HK-2 (cell line): ENCODE measurements around the gene ATL3.
"Not testable (repeated sequence)": the region's sequence is repeated elsewhere in the genome, so short reads cannot be mapped to it uniquely, and the experiment has no call there.

Source experiments
- DNase-seq: peaks from one replicate; pipeline ENCODE4 v3.0.0-alpha.2; 2018; ENCODE audit not compliant: unreplicated experiment

ATL3 gene

GRCh38 chr11:63671322-63672155 is at the start of gene ATL3:
ATL3 (minus strand) TSS chr11:63671376; CDS start chr11:63671335, 41 bp downstream.
- DNase-seq, result peak; percentile 95

GRCh38 chr11:63720611-63721010 is 49.4 kb upstream of the ATL3 start:
- no peak for DNase-seq

- DNase-seq, result no peak
These were observed 48.8 kb upstream of the ATL3 start for GRCh38 chr11:63719987-63720386.

- DNase-seq, result no peak
These were observed 47.8 kb upstream of the ATL3 start for GRCh38 chr11:63719001-63719400.

- DNase-seq, result no peak
These were observed 44.9 kb upstream of the ATL3 start for GRCh38 chr11:63716046-63716445.

- DNase-seq, result no peak
These were observed 42.6 kb upstream of the ATL3 start for GRCh38 chr11:63713766-63714165.

- DNase-seq, result no peak
These were observed 40.7 kb upstream of the ATL3 start for GRCh38 chr11:63711838-63712237.

- DNase-seq, result no peak
These were observed 39.5 kb upstream of the ATL3 start for GRCh38 chr11:63710476-63711217.

- no peak for DNase-seq
These were observed 38.2 kb upstream of the ATL3 start for GRCh38 chr11:63709336-63709884.

GRCh38 chr11:63708764-63709163 is 37.6 kb upstream of the ATL3 start:
- DNase-seq, result no peak

GRCh38 chr11:63705526-63705925 is 34.4 kb upstream of the ATL3 start:
- DNase-seq, result no peak

- DNase-seq, result no peak
These were observed 28.7 kb upstream of the ATL3 start for GRCh38 chr11:63699896-63700295.

- no peak for DNase-seq
These were observed 28.0 kb upstream of the ATL3 start for GRCh38 chr11:63698976-63699733.

- DNase-seq, result no peak
These were observed 23.4 kb upstream of the ATL3 start for GRCh38 chr11:63694596-63694995.

- no peak for DNase-seq
These were observed 16.7 kb upstream of the ATL3 start for GRCh38 chr11:63687845-63688244.

- DNase-seq, result no peak
These were observed 15.8 kb upstream of the ATL3 start for GRCh38 chr11:63686926-63687325.

GRCh38 chr11:63685158-63685721 is 14.1 kb upstream of the ATL3 start:
- DNase-seq, result not testable (repeated sequence)

- no peak for DNase-seq
These were observed 12.2 kb upstream of the ATL3 start for GRCh38 chr11:63683133-63683991.

- DNase-seq, result no peak
These were observed 11.2 kb upstream of the ATL3 start for GRCh38 chr11:63682066-63683021.
